CD4-positive, alpha-beta T cell treated with Interleukin-10 for 1 hour (primary cell): ENCODE measurements around the gene HID1.
"Not testable (repeated sequence)": the region's sequence is repeated elsewhere in the genome, so short reads cannot be mapped to it uniquely, and the experiment has no call there.

Experiments used
- DNase-seq: peaks from one replicate; pipeline ENCODE4 v3.0.0-alpha.2; 2020

HID1 gene

GRCh38 chr17:74998783-74999182 is 26.2 kb upstream of the HID1 start:
- DNase-seq, result no peak

- DNase-seq, result no peak
Measured at GRCh38 chr17:74995847-74996246, 23.3 kb upstream of the HID1 start.

GRCh38 chr17:74994440-74994839 is 21.9 kb upstream of the HID1 start:
- no peak for DNase-seq

- DNase-seq, result no peak
Measured at GRCh38 chr17:74992223-74992622, 19.7 kb upstream of the HID1 start.

GRCh38 chr17:74990581-74991105 is 18.1 kb upstream of the HID1 start:
- no peak for DNase-seq

GRCh38 chr17:74987909-74988711 is 15.6 kb upstream of the HID1 start:
- peak; percentile 9 for DNase-seq

GRCh38 chr17:74987418-74987908 is 14.9 kb upstream of the HID1 start, which contains the start of gene CDR2L:
CDR2L (plus strand) TSS chr17:74987632; CDS start chr17:74988044, 412 bp downstream.
- DNase-seq, result peak; percentile 92

- no peak for DNase-seq
Measured at GRCh38 chr17:74986206-74986576, 13.6 kb upstream of the HID1 start.

GRCh38 chr17:74982663-74983313 is 10.2 kb upstream of the HID1 start:
- peak; percentile 20 for DNase-seq

- peak; percentile 85 for DNase-seq
Measured at GRCh38 chr17:74981979-74982662, 9.6 kb upstream of the HID1 start.

GRCh38 chr17:74981318-74981978 is 8.9 kb upstream of the HID1 start:
- no peak for DNase-seq

GRCh38 chr17:74979408-74980146 is 7.0 kb upstream of the HID1 start:
- DNase-seq, result no peak

GRCh38 chr17:74978240-74978639 is 5.7 kb upstream of the HID1 start:
- no peak for DNase-seq

- no peak for DNase-seq
Measured at GRCh38 chr17:74977802-74978201, 5.2 kb upstream of the HID1 start.

- no peak for DNase-seq
Measured at GRCh38 chr17:74975943-74976342, 3.4 kb upstream of the HID1 start.

- DNase-seq, result no peak
Measured at GRCh38 chr17:74972973-74973328, 392 bp upstream of the HID1 start.

GRCh38 chr17:74971842-74972106 is 785 bp downstream of the HID1 start:
- DNase-seq, result no peak

- DNase-seq, result no peak
Measured at GRCh38 chr17:74971069-74971841, 1.3 kb downstream of the HID1 start.

GRCh38 chr17:74970395-74970794 is 2.2 kb downstream of the HID1 start:
- DNase-seq, result no peak

- not testable (repeated sequence) for DNase-seq
Measured at GRCh38 chr17:74969501-74969900, 3.1 kb downstream of the HID1 start.

- DNase-seq, result no peak
Measured at GRCh38 chr17:74968361-74968780, 4.2 kb downstream of the HID1 start.
